GM19240 (cell line): ENCODE data around the gene KCP.
"Not testable (repeated sequence)": the region's sequence is repeated elsewhere in the genome, so short reads cannot be mapped to it uniquely, and the experiment has no call there.

ENCODE experiments used
- DNase-seq: peaks from one replicate; pipeline ENCODE4 v3.0.0; 2011; ENCODE audit warnings: low spot score; ENCODE audit not compliant: insufficient read length

The KCP gene

GRCh38 chr7:128910569-128910945, at the start of gene KCP:
Gene KCP (minus strand): TSS chr7:128910709. CDS start chr7:128910676, 33 bp downstream.
- DNase-seq: no peak

- no peak for DNase-seq
These were observed 48.8 kb upstream of the KCP start for GRCh38 chr7:128959296-128959695.

GRCh38 chr7:128955981-128956380, 45.5 kb upstream of the KCP start:
- no peak for DNase-seq

GRCh38 chr7:128954830-128955802, 44.6 kb upstream of the KCP start:
- no peak for DNase-seq

GRCh38 chr7:128954150-128954549, 43.6 kb upstream of the KCP start:
- DNase-seq: no peak

- no peak for DNase-seq
These were observed 40.8 kb upstream of the KCP start for GRCh38 chr7:128951296-128951695.

GRCh38 chr7:128948976-128949760, 38.7 kb upstream of the KCP start:
- DNase-seq: no peak

- no peak for DNase-seq
These were observed 37.9 kb upstream of the KCP start for GRCh38 chr7:128948312-128948973.

GRCh38 chr7:128947854-128948253, 37.3 kb upstream of the KCP start:
- DNase-seq: no peak

GRCh38 chr7:128946936-128947830, 36.7 kb upstream of the KCP start:
- DNase-seq: no peak

- DNase-seq: no peak
These were observed 35.3 kb upstream of the KCP start for GRCh38 chr7:128945668-128946366.

GRCh38 chr7:128944487-128945236, 34.2 kb upstream of the KCP start:
- no peak for DNase-seq

- not testable (repeated sequence) for DNase-seq
These were observed 32.7 kb upstream of the KCP start for GRCh38 chr7:128943251-128943650.

- no peak for DNase-seq
These were observed 31.5 kb upstream of the KCP start for GRCh38 chr7:128941946-128942526.

GRCh38 chr7:128941323-128941890, 30.9 kb upstream of the KCP start:
- no peak for DNase-seq

- peak; percentile 89 for DNase-seq
These were observed 30.2 kb upstream of the KCP start for GRCh38 chr7:128940494-128941322.

- no peak for DNase-seq
These were observed 29.4 kb upstream of the KCP start for GRCh38 chr7:128939861-128940410.
